Activated CD4-positive, CD25-positive, alpha-beta regulatory T cell treated with anti-CD3 and anti-CD28 coated beads, Interleukin-2, amount 50 U/mL, for 72 hours (primary cell): ENCODE data around the gene TESPA1.
"Not testable (repeated sequence)": the region's sequence is repeated elsewhere in the genome, so short reads cannot be mapped to it uniquely, and the experiment has no call there.

ENCODE experiments used
- DNase-seq: peaks from one replicate; pipeline ENCODE4 v3.0.0; 2021

The TESPA1 gene

DNA sequence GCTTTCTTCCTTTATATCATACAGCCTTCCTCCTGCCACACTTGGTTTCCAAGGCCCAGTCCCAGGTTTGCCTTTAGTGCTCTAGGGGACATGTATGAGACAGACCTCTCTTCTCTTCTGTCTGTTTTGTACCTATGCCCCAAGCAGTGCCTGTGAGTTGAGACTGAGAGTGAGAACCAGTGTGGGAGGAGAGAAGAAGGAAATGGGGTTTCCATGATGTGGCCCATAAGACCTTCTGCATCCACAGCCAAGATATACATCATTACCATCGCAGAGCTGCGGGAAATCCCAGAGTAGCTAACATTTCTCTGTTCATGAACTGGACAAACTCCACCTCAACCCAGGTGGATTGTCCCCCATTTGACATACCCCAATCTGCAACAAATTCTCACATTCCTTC, 2.8 kb downstream of the TESPA1 start:
- no peak for DNase-seq

DNA sequence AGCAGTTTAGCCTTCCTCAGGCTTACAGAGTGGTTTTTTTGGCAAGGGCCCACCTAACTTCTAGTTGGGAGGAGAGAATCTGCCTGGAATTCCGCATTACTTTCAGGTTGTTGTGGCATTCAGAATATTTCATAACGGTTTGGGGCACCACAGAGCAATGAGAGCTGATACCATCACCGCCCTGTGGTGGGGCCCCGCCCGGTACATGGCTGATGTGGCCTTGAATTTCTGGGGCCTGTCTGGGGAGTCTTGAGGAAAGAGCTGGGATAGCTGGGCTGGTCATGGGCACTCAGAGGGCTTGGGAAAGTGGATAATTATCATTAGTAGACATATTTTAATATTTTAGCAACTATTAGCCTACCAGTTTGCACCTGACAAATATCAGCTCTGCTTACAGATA, 4.2 kb downstream of the TESPA1 start:
- DNase-seq: no peak

DNA sequence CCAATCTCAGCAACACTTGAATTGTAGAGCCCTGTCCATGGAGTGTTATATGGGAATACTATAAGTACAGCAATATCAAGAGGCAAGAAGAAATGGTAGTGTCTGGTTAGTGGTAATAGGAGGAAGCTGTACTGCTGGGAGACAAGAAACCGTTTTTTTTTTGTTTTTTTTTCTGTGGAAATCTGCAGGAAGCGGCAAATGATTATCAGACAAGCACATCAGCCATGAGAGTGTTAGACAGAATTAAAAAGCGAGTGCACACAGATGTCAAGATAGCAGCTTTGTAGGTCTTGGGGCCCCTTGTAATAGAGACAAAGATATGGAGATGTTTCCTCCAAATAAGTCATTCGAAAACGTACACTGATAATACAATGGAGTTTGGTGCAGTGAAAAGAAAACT, 6.7 kb downstream of the TESPA1 start:
- DNase-seq: no peak

DNA sequence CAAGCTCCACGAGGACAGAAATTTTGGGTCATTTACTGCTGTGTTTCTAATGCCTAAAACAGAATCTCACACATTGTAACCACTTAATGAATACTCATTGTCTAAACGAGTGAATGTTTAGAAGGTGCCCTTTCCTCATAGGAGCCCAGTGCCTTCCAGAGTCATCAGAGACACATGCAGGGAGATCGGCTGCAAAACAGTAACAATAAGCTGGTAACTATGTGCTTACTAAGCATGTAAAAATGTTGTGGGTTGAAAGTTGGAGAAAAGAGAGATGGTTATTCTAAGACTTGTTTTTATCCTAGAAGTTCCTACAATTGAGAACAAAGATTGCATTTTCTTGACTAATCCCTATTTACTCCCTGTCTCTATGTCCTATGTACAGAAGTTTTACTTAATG, 7.4 kb downstream of the TESPA1 start:
- no peak for DNase-seq

DNA sequence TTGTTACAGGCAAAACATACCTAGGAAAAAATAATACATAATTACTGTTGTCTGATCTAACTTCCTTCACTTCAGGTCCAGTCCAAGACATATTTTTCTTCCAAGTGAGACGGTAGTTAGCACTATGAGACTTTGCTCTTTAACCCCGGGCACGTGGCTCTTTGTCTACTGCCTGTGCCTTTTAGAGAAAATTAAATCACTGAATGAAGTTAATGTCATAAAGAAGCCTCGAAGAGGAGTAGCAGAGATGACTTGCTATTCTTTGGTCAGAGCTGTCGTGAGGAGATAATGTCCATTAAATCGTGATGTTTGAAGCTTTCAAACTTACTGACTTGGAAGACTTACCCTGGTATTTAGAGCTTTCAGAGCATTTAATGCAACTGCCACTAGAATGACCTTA, 8.7 kb downstream of the TESPA1 start:
- no peak for DNase-seq

DNA sequence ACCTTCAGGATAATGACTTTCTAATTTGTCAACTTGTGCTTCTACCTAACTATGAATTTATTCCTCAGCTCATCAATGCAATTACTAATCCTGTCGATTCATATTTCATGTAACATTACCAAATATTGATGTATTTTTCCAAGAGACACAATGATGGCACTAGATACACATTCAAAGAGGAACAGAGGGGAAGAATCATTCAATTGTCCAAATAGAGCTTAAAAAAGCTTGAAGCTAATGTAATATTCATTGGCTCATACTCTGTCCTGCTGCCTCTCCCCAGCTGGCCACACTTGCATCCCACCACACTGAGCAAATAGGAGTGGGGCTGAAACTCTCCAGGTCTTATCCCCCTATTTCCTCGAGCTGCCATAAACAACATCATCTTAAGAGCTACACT, 9.3 kb downstream of the TESPA1 start:
- no peak for DNase-seq

DNA sequence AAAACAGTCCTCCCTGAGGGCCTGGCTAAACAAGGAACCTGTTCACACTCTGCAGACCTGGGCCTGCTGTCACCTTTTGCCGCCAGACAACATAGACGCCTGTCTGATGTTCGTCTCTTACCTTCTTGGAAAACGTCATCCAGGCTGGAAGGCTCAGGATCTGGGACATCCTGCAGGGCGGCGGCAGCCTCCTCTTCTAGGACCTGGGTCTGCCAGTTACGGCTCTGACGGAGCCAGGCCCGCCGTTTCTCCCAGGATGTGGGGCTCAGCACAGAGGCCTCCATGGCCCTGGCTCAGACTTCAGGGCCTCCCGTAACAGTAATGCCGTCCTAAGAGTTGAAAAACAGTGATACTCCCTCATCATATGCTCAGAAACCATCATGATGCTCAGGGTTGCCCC, 10.3 kb downstream of the TESPA1 start:
- DNase-seq: no peak

DNA sequence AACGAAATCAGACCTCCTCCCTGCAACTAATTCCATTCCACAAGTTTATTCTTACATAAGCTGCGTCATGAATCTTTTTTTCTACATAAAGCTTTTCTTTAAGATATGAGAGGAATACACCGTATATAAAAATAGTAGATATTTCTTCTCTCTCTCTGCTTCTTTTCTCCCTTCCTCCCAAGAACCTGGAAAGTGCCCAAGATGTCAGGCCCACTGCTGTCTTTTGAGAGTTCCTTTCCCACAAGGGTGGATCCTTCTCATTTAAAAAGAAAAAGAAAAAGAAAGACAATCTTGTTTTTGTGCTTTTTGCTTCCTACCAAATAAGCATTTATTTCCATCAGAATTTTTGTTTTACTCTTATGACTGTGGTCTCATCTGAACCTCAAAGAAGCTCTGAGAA, 11.0 kb downstream of the TESPA1 start:
- no peak for DNase-seq

DNA sequence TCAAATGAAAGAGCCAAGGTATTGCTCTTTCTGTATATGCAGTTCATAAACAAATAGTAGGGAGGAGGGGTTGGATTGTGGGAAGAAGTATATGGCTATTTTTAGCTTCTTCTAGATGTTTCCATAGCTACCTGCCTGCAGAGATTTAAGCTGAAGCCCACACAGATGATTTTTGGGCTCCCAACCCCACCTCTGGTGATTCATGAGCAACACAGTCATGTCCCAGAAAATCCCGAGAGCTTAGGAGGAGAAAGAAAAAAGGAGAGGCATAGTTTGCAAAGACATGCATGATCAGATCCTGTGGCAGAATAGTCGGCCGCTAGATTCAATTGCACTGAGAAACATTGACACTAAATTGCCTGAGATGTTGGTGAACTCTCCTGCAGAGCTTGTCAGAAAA, 13.8 kb downstream of the TESPA1 start:
- DNase-seq: no peak

DNA sequence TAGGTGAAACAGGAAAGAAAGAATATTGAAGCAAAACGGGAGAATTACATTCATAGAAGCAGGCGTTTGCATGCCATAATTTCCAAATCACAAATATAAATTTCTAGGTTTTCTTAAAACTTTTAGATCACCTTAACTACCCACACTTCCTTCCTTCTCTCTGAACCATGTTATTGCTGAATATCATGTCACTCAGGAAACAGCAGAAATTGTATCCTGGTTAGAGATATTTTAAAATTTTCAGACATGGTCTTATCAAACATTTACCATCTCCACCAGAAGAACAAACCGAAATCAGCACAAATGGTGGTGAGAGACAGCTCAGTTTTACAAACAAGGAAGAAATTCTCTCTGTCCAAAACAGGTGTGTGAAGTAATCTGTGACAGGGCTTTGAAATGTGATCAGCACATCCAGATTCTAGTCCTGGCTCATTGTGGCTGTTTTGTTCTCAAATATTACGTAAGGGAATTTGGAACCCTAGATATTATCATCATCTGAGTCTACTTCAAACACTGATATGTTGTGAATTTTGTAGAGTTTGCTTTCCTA, 16.3 kb downstream of the TESPA1 start:
- DNase-seq: no peak

DNA sequence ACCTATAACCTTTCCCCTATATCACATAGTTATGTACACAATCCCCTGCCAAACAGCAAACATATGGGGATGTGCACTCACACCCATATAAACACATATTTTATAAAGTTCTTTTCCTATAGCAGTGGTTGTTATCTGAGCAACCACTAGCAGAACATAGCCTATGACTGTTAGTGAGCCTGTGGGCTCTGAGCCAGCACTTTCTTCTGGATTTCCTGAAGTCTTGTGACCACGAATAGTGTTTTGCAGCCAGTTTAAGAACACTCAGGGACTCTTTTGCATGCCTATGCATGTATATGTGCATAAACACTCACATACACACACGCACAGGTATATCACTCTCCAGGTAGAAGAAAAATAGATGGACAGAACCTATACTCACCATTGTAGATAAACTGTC, 17.1 kb downstream of the TESPA1 start:
- DNase-seq: no peak

DNA sequence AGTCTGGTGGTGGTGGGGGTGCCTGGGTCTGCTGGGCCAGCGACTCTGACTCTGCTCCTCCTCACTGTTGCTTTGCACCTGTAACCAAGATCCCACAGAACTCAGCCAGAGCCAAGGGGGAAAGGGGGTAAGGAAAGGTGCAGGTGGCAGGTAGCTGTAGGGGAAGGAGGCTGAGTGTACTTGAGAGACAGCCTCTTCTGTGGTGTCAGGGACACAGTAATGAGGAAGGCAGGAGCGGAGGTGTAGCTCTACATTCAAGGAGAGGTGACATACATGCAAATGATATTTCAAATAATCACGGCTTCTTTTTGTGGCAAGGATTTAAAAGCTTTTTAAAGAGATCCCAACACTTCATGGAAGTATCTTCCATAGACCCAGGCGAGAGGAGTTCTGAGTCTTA, 23.4 kb downstream of the TESPA1 start:
- no peak for DNase-seq

DNA sequence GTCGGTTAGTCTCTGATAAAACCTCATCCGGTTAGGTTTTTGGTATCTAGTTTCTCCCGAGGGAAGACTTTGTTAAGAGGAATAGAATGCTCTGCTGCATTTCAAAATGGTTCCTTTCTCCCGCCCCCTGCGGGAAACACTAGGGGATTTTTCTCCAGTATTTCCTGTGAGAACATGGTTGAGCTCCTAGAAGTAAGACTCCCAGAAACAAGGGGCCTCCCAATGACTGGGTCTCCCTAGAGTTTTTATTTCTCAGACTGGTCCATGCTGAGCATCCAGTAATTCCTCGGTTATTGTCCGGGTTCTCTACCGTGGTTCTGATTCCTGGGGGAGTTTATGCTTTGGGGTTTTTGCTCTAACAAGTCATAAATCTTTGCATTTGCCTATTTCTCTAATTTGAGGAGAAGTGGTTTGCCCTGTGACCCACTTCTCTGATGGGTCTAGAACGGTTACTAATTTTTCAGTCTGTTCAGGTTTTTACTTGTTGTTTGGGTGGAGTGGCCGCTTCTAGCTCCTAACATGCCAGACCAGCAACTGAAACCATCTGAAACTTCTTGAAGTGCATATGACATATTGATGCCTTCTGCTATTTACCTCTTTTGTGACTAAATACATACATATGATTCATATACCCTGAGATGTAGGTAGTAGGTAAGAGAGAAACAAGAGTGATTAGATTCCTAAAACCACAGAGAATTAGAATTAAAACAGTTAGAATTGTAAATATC, 25.1 kb downstream of the TESPA1 start:
- no peak for DNase-seq

DNA sequence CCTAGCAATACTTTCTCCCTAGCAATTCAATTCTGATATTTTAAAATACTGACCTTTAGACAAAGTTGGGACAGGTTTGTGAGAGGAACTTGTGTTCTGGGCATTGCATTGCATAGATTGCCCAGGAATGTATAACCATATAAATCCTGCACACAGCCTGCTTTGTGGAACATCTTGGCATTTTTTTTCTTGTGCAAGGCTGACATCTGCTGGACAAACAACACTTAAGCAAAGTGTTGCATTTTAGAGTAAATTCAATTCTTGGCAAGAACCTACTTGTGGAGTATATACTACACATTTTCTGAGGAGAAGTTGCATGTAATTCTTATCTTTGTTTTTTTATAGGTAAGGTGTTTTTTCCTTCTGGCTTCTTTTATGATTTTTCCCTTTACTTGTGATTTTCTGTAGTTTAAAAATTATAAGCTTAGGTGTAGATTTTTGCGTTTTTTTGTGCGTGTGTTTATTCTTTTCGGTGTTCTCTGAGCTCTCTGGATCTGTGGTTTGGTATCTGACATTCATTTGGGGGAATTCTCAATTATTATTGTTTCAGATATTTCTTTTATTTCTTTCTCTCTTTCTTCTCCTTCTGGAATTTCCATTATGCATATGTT, 26.4 kb downstream of the TESPA1 start:
- DNase-seq: no peak

DNA sequence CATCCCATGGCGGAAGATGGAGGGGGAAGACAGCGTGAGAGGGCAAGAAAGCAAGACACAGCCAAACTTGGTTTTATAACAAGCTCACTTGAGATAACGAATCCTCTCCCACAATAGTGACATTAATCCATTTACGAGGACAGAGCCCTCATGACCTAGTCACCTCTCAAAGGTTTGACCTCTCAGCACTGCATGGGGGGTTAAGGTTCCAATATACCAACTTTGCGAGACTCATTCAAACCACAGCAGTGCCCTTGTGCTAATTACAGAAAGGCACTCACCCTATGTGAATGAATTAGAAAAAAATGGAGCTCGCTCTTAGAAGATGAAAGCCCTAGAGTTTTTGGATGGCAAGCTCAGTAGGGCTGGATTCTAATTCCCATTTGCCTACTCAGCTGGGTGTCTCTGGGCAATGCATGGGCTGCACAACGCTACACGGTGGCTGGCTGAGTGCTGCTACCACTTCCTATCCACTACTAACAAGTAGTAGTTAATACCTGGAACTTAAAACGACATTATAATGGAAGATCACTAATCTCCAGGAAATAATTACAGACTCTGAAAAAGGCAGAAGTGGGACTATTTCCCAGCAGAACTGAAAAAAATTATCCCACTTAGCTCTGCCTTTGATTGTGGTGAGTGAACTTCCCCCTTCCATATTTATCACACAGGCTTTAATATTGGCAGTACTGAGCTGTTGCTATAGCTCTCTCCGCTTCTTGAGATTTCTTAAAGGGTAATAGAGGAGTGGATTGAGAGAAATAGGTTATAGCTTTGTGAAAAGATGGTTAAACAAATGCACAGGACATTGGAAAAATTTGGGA, 27.5 kb downstream of the TESPA1 start:
- DNase-seq: no peak

DNA sequence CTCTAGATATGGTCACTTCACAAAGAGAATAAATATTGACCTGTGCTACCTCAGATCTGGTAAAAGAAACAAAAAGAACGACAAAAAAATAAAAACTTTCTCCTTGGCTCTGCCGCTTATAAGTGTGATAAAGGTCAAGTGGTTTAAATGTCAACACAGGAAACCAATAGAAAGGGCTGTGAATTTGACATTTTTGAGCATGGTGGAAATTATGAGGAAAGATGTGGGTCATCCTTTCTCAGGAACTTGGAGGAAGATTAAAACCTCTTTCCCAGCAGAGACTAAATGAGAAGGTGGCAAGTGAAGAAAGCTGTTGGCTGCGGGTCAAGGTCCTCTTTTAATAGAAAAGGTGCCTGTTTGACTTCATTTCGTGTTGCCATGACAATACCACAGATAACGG, 28.2 kb downstream of the TESPA1 start:
- DNase-seq: no peak

DNA sequence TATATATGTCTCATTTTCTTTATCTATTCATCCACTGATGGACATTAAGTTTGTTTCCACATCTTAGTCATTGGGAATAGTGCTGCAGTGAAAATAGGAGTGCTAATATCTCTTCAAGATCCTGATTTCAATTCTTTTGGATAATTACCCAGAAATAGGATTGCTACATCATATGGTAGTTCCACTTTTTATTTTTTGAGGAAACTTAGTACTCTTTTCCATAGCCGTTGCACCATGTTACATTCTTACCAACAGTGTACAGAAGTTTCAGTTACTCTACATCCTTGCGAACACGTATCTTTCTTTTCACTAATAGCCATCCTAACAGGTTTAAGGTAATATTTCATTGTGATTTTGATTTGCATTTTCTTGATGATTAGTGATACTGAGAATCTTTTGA, 29.8 kb downstream of the TESPA1 start:
- DNase-seq: no peak

DNA sequence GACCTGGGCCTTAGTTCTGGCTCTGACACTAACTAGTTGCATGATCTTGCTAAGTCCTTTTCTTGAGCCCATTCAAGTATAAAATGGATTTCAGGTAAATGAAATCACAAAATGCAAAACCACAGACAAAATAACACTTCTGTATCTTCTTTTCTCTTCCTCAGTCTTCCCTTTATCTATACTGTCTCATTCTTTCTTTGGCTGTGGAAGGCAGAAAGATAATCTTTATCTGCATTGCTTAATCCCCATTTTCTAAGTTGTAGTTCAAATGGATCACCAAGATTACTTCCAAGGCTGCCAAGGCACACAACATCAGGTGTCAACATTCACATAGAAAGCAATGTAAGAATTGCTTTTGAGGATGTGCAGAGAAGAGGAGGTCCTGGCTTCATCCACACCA, 30.3 kb downstream of the TESPA1 start:
- DNase-seq: no peak

DNA sequence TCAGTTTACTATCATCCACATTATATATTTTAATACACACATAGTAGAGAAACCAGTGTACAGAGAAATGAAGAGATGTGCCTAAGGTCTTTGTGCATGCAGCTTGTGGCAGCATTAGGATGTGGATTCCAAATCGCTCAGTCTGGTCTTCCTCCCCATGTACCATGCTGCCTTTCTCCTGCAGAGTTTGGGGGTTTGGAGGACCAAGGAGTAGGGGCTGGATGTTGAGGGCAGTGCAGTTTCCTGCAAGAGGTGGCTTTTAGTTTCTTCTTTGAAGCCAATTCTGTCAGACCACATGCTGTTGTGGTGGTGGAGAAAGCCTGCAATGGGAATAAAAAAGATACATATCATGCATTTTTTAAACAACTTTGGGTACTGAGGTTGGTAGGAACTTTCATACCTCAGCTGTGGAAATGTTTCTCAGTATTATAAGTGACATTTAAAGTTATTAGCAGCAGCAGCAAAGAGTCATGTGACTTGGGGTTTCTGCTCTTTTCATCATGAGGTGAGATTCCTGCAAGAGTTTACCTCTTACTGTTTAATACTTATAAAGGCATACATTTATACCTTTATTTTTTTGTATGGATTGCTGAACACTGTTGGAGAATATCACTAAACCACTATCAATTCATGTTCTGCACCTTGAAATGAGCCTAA, 34.4 kb downstream of the TESPA1 start:
- no peak for DNase-seq

DNA sequence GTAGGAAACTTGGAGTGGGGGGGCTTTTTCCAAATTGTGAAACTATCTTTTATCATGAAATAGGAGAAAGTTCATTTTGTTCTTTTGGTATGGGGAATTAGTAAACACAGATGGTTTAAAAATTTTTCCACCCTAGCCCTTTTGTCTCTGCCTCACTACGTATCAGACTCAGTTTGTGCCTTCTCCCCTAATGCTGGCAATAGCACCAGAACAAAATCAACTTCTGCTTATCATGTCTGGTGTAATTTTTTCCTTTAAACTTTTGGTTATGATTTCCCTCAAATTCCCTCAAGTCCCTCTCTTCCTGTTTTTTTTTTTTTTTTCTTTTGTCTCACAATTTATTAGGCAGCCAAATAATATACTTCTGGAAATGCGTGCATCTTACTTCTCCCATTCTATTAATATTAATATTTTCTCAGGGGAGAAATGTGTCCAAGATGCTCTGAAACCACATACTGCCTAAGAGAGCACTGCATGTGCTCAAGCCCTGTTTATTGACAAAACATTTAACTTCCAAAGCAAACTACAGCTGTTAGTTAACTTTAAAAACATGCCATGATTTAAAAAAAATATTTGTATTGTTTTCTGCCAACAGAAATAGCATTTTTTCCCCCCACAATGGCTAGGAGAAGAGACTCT, 35.4 kb downstream of the TESPA1 start:
- DNase-seq: no peak

DNA sequence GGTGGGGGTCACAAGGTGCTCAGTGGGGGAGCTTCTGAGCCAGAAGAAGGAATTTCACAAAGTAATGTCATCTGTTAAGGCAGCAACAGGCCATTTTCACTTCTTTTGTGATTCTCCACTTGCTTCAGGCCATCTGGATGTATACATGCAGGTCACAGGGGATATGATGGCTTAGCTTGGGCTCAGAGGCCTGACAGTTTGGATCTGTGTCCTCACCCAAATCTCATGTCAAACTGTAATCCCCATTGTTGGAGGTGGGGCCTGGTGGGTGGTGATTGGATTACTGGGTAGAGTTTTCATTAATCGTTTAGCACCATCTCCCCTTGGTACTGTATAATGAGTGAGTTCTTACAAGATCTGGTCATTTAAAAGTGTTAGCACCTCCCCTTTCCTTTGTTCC, 36.4 kb downstream of the TESPA1 start:
- no peak for DNase-seq

DNA sequence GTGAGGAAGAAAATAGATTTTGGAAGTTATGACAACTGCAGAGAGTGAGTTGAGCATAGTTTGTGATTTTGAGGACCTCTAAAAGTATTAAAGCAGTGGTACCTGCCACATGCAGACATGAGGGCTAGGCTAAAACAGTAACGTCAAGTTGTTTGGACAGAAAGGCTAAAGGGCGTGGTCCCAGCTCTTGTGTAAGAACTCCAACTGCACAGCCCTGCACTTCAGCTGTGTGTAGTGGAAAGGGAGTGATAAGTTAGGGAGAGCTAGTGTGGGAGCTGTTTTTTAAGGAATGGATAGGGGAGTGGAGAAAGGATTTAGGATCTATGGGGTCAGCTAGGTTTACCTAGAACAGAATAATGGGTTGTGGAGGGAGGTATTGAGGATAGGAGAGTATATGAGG, 39.5 kb downstream of the TESPA1 start:
- DNase-seq: no peak

DNA sequence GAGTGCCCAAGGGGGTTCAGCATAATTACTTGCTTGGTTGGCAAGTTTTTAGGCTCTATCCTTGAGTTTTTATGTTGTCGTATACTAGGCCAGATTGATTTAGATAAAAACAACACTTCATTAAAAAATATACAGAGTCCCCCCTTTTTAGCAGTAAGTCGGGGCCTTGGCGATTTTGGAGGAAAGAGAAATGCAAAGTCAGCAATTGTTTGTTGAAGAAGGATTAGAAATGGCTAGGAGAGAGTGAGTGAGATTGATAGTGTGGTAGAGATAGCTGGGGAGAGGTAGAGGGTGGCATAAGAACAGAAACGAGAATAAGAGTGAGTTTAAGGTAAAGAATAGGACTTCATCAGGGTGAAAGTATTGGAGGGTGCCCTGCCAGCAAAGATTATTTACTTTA, 41.3 kb downstream of the TESPA1 start:
- not testable (repeated sequence) for DNase-seq
